Fibroblast of lung (primary cell): ENCODE data around the gene OSBPL6.

ENCODE experiments used
- EZH2 ChIP-seq: IDR thresholded peaks from 2 replicates; pipeline ENCODE4 v1.5.1; 2012; ENCODE audit warnings: low read length, control low read depth, mild to moderate bottlenecking; ENCODE audit errors: missing control alignments
- TF ChIP-seq, protein P1 (sequence below), 2 donors: IDR thresholded peaks in 1 of 2; conservative IDR thresholded peaks in 1 of 2; 1 replicate in 1 of 2; 2 replicates in 1 of 2; pipeline ENCODE4 v1.5.1; 2011 to 2012; ENCODE audit warnings: low read length in 2 of 2, control low read depth in 1 of 2, inconsistent platforms in 1 of 2, low read depth in 1 of 2, mild to moderate bottlenecking in 1 of 2

DNA sequence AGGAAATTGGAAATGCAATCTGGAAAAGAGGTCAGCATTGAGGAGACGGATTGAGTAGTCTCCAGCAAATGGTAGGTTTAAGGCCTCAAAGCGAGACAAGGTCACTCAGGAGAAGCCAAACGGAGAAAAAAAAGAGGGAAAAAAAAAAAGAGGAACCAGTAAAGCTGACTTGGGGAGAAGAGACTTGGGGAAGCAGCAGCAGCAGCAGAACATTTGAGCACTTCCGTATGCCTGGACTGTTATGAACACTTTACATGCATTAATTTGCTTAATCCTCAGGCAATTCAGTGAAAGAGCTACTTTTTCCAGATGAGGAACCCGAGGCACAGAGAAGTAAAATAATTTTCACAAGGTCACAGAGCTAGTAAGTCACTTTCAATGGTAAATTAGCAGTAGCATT is 81.3 kb downstream of the OSBPL6 start:
- TF ChIP-seq, protein P1, sequence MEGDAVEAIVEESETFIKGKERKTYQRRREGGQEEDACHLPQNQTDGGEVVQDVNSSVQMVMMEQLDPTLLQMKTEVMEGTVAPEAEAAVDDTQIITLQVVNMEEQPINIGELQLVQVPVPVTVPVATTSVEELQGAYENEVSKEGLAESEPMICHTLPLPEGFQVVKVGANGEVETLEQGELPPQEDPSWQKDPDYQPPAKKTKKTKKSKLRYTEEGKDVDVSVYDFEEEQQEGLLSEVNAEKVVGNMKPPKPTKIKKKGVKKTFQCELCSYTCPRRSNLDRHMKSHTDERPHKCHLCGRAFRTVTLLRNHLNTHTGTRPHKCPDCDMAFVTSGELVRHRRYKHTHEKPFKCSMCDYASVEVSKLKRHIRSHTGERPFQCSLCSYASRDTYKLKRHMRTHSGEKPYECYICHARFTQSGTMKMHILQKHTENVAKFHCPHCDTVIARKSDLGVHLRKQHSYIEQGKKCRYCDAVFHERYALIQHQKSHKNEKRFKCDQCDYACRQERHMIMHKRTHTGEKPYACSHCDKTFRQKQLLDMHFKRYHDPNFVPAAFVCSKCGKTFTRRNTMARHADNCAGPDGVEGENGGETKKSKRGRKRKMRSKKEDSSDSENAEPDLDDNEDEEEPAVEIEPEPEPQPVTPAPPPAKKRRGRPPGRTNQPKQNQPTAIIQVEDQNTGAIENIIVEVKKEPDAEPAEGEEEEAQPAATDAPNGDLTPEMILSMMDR (conservative IDR thresholded peaks at IDR 0.05 in 1 of 2, IDR thresholded peaks at IDR 0.05 in 1 of 2; ENCODE audit: low read depth in 1 of 2, low read length in 2 of 2), result no peak
- no peak for TF ChIP-seq EZH2
